ENCODE measurements around the gene MRPL53. TPM values are rescaled to one million over a fixed set of nuclear protein-coding genes. Genes with fewer than 3 reads are reported as not detected.
"Not testable (repeated sequence)": the region's sequence is repeated elsewhere in the genome, so short reads cannot be mapped to it uniquely, and the experiment has no call there.

MRPL53 gene
- total and polyA plus RNA-seq, 2 of the 4 experiments (the other 2 are of a cell fraction): 5.2 to 39.0 TPM

GRCh38 chr2:74461187-74462053, 11.1 kb downstream of the MRPL53 start:
- no peak overlapping the region for H2AK5ac ChIP-seq (ENCODE audit: low read depth, low read length)
- no peak overlapping the region for H3K56ac ChIP-seq (ENCODE audit: extremely low read depth, insufficient read depth, low read length)
- WGBS, 2 experiments (ENCODE audit: extremely low coverage in 2 of 2, insufficient read length in 1 of 2): 97% methylated on average over 13 of the region's 27 CpGs; no CpG with 5 or more reads in 1 of the 2 experiments
- H3K14ac ChIP-seq (replicated peaks; ENCODE audit: low read depth, low read length): no peak overlapping the region
- no peak overlapping the region for H3K4ac ChIP-seq (ENCODE audit: low read depth, low read length)
- peaks cover 13 to 59% of the 10 kb centered on the region in 2 experiments; a peak in 3 of 4 replicates for H3K79me1 ChIP-seq (ENCODE audit: low read depth in 1 of 2, low read length in 2 of 2)
- no TSS peak for BruUV-seq (replicated peaks)
- TF ChIP-seq BHLHE40 (IDR thresholded peaks at IDR 0.05; ENCODE audit: low read depth, low read length) (no peak), CTCF (conservative IDR thresholded peaks at IDR 0.05; ENCODE audit: low read depth, low read length) (peak; percentile 14; the same call in 1 of the 2 replicates)
- no peak overlapping the region for H3K18ac ChIP-seq (ENCODE audit: low read depth, low read length)
- no peak overlapping the region for H4K5ac ChIP-seq (ENCODE audit: low read depth, low read length)
- ATAC-seq (ENCODE audit: low read depth) (no peak), DNase-seq (no peak)
- peaks cover 21% of the 10 kb centered on the region for H3K36me3 ChIP-seq (ENCODE audit: control insufficient read depth, insufficient read depth, low read length)
- no peak overlapping the region for H2BK5ac ChIP-seq (ENCODE audit: low read depth, low read length, poor library complexity, severe bottlenecking)
- CTCF ChIA-PET: no interaction called here
- no peak overlapping the region for H3K4me3 ChIP-seq (ENCODE audit: insufficient read depth, low read depth, low read length)
- no peak overlapping the region for H2BK120ac ChIP-seq (ENCODE audit: low read depth, low read length)
- dilution Hi-C loops (cut with HindIII; ENCODE audit: low sequenced_read_pairs, unreplicated experiment) (no loop called here), in situ Hi-C loops (cut with MboI; ENCODE audit: low sequenced_read_pairs) (no loop called here), intact Hi-C loops (cut with micrococcal nuclease) (no loop called here)
- POLR2A ChIA-PET (ENCODE audit: unreplicated experiment): no interaction called here
- H3K4me1 ChIP-seq (ENCODE audit: control insufficient read depth, insufficient read depth, low read length): peaks cover 8% of the 10 kb centered on the region
- no peaks in the 10 kb centered on the region for H3K9me1 ChIP-seq (ENCODE audit: insufficient read depth, low read length)
- no peak overlapping the region for H4K91ac ChIP-seq (ENCODE audit: insufficient read depth, low read depth, low read length)
- H4K8ac ChIP-seq (ENCODE audit: low read depth in 2 of 2, low read length in 2 of 2): no peak overlapping the region
- no peak overlapping the region for H2AFZ ChIP-seq (replicated peaks; ENCODE audit: low read length, poor library complexity)
- no peak overlapping the region for H3K23ac ChIP-seq (ENCODE audit: low read depth, low read length)
- no peaks in the 10 kb centered on the region for H3K27me3 ChIP-seq (ENCODE audit: control insufficient read depth, insufficient read depth, low read length)
- no peak overlapping the region for H3K9ac ChIP-seq (ENCODE audit: low read depth, low read length)
- no peaks in the 10 kb centered on the region for H4K20me1 ChIP-seq (ENCODE audit: insufficient read depth, low read length)
- no peak overlapping the region for H3K4me2 ChIP-seq (ENCODE audit: low read depth, low read length)
- H2BK15ac ChIP-seq (ENCODE audit: low read depth, low read length): no peak overlapping the region
- no peak overlapping the region for H3K27ac ChIP-seq (ENCODE audit: insufficient read depth, low read length)
- H2BK20ac ChIP-seq (ENCODE audit: low read depth, low read length): no peak overlapping the region
- no peaks in the 10 kb centered on the region for H3K9me3 ChIP-seq (ENCODE audit: control insufficient read depth, insufficient read depth, low read length)
- peak overlapping the region; percentile 29 for H2AK9ac ChIP-seq (replicated peaks; ENCODE audit: low read depth, low read length, poor library complexity)

GRCh38 chr2:74460187-74460586, 12.3 kb downstream of the MRPL53 start:
- POLR2A ChIA-PET (ENCODE audit: unreplicated experiment); H2AK9ac ChIP-seq (replicated peaks; ENCODE audit: low read depth, low read length, poor library complexity); H4K8ac ChIP-seq (ENCODE audit: low read depth in 2 of 2, low read length in 2 of 2); H4K20me1 ChIP-seq (ENCODE audit: insufficient read depth, low read length); H3K4me3 ChIP-seq (ENCODE audit: insufficient read depth, low read depth, low read length); H2BK20ac ChIP-seq (ENCODE audit: low read depth, low read length); H3K27ac ChIP-seq (ENCODE audit: insufficient read depth, low read length); CTCF ChIA-PET; H3K9me3 ChIP-seq (ENCODE audit: control insufficient read depth, insufficient read depth, low read length); in situ Hi-C loops (cut with MboI; ENCODE audit: low sequenced_read_pairs); H4K5ac ChIP-seq (ENCODE audit: low read depth, low read length); H3K14ac ChIP-seq (replicated peaks; ENCODE audit: low read depth, low read length); H2BK15ac ChIP-seq (ENCODE audit: low read depth, low read length); intact Hi-C loops (cut with micrococcal nuclease); H3K9me1 ChIP-seq (ENCODE audit: insufficient read depth, low read length); H3K4ac ChIP-seq (ENCODE audit: low read depth, low read length); H3K4me2 ChIP-seq (ENCODE audit: low read depth, low read length); H3K9ac ChIP-seq (ENCODE audit: low read depth, low read length); ATAC-seq (ENCODE audit: low read depth); dilution Hi-C loops (cut with HindIII; ENCODE audit: low sequenced_read_pairs, unreplicated experiment); H2AK5ac ChIP-seq (ENCODE audit: low read depth, low read length); DNase-seq; H3K18ac ChIP-seq (ENCODE audit: low read depth, low read length); H3K56ac ChIP-seq (ENCODE audit: extremely low read depth, insufficient read depth, low read length); H3K27me3 ChIP-seq (ENCODE audit: control insufficient read depth, insufficient read depth, low read length); H4K91ac ChIP-seq (ENCODE audit: insufficient read depth, low read depth, low read length); H2BK5ac ChIP-seq (ENCODE audit: low read depth, low read length, poor library complexity, severe bottlenecking); H3K23ac ChIP-seq (ENCODE audit: low read depth, low read length); H2BK120ac ChIP-seq (ENCODE audit: low read depth, low read length); H2AFZ ChIP-seq (replicated peaks; ENCODE audit: low read length, poor library complexity): not testable (repeated sequence)
- peaks cover 21% of the 10 kb centered on the region for H3K36me3 ChIP-seq (ENCODE audit: control insufficient read depth, insufficient read depth, low read length)
- H3K4me1 ChIP-seq (ENCODE audit: control insufficient read depth, insufficient read depth, low read length): peaks cover 13% of the 10 kb centered on the region
- TSS peak; percentile 79 for BruUV-seq (replicated peaks)
- WGBS, 2 experiments (ENCODE audit: extremely low coverage in 2 of 2, insufficient read length in 1 of 2): 90% methylated on average over 2 of the region's 10 CpGs; no CpG with 5 or more reads in 1 of the 2 experiments
- peaks cover 18 to 61% of the 10 kb centered on the region in 2 experiments for H3K79me1 ChIP-seq (ENCODE audit: low read depth in 1 of 2, low read length in 2 of 2)
